SK-N-SH treated with all-trans-retinoic acid at 6 μM for 48 hours (cell line): ENCODE data around the gene TTC39B.

ENCODE experiments used
- PPARA ChIP-seq: fragments of 250-450 bp; sonication (Bioruptor Pico); IDR thresholded peaks from 2 replicates; pipeline ENCODE4 v1.5.0; 2020; ENCODE audit warnings: mild to moderate bottlenecking, borderline replicate concordance
- TF ChIP-seq, protein P1 (sequence below): fragments of 250-450 bp; sonication (Bioruptor Pico); IDR thresholded peaks from 2 replicates; pipeline ENCODE4 v1.5.1; 2020; ENCODE audit warnings: low read depth, mild to moderate bottlenecking, moderate library complexity

DNA sequence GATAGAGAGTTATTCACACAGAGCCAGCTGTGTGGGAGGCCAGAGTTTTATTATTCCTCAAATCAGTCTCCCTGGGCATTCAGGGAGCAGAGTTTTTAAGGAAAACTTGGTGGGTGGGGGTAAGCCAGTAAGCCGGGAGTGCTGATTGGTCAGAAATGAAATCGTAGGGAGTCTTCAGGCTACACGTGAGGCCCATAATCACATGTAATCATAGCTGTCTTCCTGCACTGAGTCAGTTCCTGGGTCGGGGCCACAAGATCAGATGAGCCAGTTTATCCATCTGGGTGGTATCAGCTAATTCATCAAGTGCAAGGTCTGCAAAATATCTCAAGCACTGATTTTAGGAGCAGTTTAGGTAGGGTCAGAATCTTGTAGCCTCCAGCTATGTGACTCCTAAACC lies 10.8 kb upstream of the TTC39B start:
- TF ChIP-seq PPARA (CRISPR knock-in tag) = no peak
- TF ChIP-seq, protein P1, sequence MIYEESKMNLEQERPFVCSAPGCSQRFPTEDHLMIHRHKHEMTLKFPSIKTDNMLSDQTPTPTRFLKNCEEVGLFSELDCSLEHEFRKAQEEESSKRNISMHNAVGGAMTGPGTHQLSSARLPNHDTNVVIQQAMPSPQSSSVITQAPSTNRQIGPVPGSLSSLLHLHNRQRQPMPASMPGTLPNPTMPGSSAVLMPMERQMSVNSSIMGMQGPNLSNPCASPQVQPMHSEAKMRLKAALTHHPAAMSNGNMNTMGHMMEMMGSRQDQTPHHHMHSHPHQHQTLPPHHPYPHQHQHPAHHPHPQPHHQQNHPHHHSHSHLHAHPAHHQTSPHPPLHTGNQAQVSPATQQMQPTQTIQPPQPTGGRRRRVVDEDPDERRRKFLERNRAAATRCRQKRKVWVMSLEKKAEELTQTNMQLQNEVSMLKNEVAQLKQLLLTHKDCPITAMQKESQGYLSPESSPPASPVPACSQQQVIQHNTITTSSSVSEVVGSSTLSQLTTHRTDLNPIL (CRISPR knock-in tag) = no peak
